PFSK-1 (cell line): Measurements from ENCODE around the gene GGT6. TPM values are rescaled to one million over a fixed set of nuclear protein-coding genes. Genes with fewer than 3 reads are reported as not detected.

Source experiments
- FOXP2 ChIP-seq: optimal IDR thresholded peaks from 2 replicates; pipeline ENCODE3; 2011; ENCODE audit warnings: borderline replicate concordance, control low read depth, inconsistent platforms; ENCODE audit not compliant: insufficient read depth; ENCODE audit errors: extremely low read length, extremely low read depth
- POLR2AphosphoS5 ChIP-seq: IDR thresholded peaks from 2 replicates; pipeline ENCODE4 v1.6.1; 2012; ENCODE audit warnings: low read depth, mild to moderate bottlenecking, control low read depth, low read length, moderate library complexity
- REST ChIP-seq, 2 experiments: IDR thresholded peaks; 2 replicates each; pipeline versions ENCODE4 v1.6.1 to v1.8.0; 2011 to 2012; ENCODE audit warnings: low read depth in 2 of 2, low read length in 2 of 2, control low read depth in 1 of 2, inconsistent platforms in 1 of 2, mild to moderate bottlenecking in 1 of 2, moderate library complexity in 1 of 2; ENCODE audit not compliant: insufficient read depth in 1 of 2
- SIN3A ChIP-seq: IDR thresholded peaks from 2 replicates; pipeline ENCODE4 v1.6.1; 2012; ENCODE audit warnings: mild to moderate bottlenecking, low read length, moderate library complexity, borderline replicate concordance; ENCODE audit not compliant: insufficient read depth
- TAF1 ChIP-seq: IDR thresholded peaks from 2 replicates; pipeline ENCODE4 v1.6.1; 2012; ENCODE audit warnings: low read length, control low read depth, borderline replicate concordance; ENCODE audit not compliant: insufficient read depth
- polyA plus RNA-seq: library from polyadenylated mRNA; unstranded; fragments of >200 nt; gene quantifications from one replicate; pipeline ENCODE4 v1.2.1, GENCODE V29; 2012; ENCODE audit warnings: low read depth, missing spikeins; ENCODE audit not compliant: insufficient read length

Gene GGT6
- polyA plus RNA-seq, result not detected

DNA sequence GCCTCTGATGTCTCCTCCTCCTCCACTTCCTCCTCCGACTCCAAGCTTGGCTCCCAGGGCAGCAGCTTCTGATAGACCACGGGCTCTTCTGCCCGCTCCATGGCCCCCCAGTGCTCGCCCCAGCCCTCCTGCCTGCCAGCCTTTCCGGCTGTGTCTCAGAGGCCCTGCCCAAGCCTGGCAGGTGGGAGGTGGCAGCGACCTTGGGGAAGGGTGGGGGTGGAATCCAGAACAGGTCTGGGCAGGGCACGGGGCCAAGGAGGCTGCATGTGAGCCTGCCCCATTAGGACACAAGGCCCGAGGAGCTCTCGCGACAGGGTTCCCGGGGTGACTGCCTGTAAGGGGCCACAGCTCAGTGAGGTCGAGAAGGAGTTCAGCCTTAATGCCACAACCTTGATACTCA, at the start of gene GGT6:
TSS of gene GGT6 (minus strand) at position 157 of the 400 bp plus-strand sequence. CDS start at position 101, 56 bp downstream.
- TF ChIP-seq REST (IDR thresholded peaks at IDR 0.05; ENCODE audit: insufficient read depth in 1 of 2, low read depth in 2 of 2, low read length in 2 of 2) (no peak), POLR2AphosphoS5 (no peak), TAF1 (no peak), SIN3A (no peak), FOXP2 (no peak)

GRCh38 chr17:4610162-4610561, 49.8 kb upstream of the GGT6 start:
- TF ChIP-seq REST (IDR thresholded peaks at IDR 0.05; ENCODE audit: insufficient read depth in 1 of 2, low read depth in 2 of 2, low read length in 2 of 2), result no peak
- TF ChIP-seq SIN3A, result no peak

DNA sequence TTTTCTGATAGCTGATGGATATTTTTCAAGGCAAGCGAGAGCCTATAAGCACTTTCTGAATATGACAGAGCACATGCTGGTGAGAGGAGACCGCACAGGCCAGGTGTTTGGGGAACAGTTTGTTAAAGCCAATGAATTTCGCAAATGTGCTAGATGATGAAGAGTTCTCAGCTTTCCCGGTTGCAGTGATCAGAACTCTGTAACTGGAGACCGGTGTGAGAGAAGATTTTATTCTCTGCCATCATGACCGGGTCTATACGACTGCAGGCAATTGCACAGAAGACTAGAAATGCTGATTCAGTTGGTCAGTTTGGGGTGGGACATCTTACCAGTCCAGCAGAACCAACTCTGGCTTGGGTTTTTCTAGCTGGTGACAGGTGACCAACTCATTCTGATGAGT, 49.4 kb upstream of the GGT6 start:
- TF ChIP-seq POLR2AphosphoS5 (no peak), FOXP2 (no peak), TAF1 (no peak), SIN3A (no peak), REST (IDR thresholded peaks at IDR 0.05; ENCODE audit: insufficient read depth in 1 of 2, low read depth in 2 of 2, low read length in 2 of 2) (no peak)

DNA sequence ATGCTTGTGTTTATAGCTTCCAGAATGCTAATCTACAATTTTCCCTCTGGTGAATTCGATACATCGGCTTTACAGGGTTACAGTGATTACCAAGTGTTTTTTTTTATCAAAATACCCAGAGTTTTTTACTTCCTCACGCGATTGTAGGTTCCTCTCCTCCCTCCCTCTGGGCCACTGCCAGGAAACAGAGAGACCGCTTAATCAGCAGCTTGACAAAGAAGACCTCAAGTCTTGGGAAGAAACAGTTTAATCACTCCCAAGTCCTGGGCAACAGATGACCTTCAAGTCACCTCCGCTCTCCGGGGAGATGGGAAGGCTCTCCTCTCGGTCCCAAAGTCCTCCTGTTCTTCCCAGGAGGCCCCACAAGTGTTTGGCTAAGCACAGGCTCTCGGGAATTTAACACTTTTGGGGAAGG, 47.4 kb upstream of the GGT6 start:
- TF ChIP-seq TAF1, result no peak
- TF ChIP-seq SIN3A, result no peak
- TF ChIP-seq POLR2AphosphoS5, result no peak
- TF ChIP-seq FOXP2, result no peak

GRCh38 chr17:4607261-4607741, 46.9 kb upstream of the GGT6 start:
- TF ChIP-seq REST (IDR thresholded peaks at IDR 0.05; ENCODE audit: insufficient read depth in 1 of 2, low read depth in 2 of 2, low read length in 2 of 2), result no peak
- TF ChIP-seq FOXP2, result no peak
- no peak for TF ChIP-seq SIN3A
- TF ChIP-seq POLR2AphosphoS5, result no peak
- TF ChIP-seq TAF1, result no peak

DNA sequence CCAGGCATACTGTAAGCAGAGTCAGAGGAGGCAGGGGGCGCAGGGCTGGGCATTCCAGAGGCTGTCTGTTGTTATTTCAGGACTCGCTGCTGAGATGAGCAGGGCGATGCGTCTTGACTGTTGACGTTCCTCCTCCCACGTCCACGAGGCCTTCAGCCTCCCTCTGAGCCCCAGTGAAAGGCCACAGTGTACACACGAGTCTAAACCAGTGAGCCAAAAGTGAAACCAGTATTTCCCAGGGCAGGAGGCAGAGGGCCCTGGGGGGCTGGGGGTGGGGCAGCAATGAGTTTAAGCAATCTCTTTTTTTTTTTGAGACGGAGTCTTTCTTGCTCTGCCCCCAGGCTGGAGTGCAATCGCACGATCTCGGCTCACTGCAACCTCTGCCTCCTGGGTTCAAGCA, 45.4 kb upstream of the GGT6 start:
- no peak for TF ChIP-seq SIN3A
- TF ChIP-seq POLR2AphosphoS5, result no peak
- no peak for TF ChIP-seq TAF1
- no peak for TF ChIP-seq REST (IDR thresholded peaks at IDR 0.05; ENCODE audit: insufficient read depth in 1 of 2, low read depth in 2 of 2, low read length in 2 of 2)
- TF ChIP-seq FOXP2, result no peak
